NCI-H146 treated with DMSO at 0.1 percent for 48 hours (cell line): ENCODE measurements around the gene IPO5.

Source experiments
- DNase-seq: peaks from one replicate; lab custom pipeline; 2025; ENCODE audit not compliant: unreplicated experiment; lab: John Stamatoyannopoulos, UW

IPO5 gene

GRCh38 chr13:97953376-97953970 lies at the start of gene IPO5:
IPO5 (plus strand) TSS chr13:97953675; CDS start chr13:97976697, 23,022 bp downstream.
- DNase-seq, result no peak

- DNase-seq, result no peak
Measured at GRCh38 chr13:97904059-97904458, 49.4 kb upstream of the IPO5 start.

GRCh38 chr13:97905517-97905916 lies 48.0 kb upstream of the IPO5 start:
- no peak for DNase-seq

GRCh38 chr13:97911311-97912138 lies 42.0 kb upstream of the IPO5 start:
- peak; percentile 6 for DNase-seq

- no peak for DNase-seq
Measured at GRCh38 chr13:97912139-97912535, 41.3 kb upstream of the IPO5 start.

- DNase-seq, result no peak
Measured at GRCh38 chr13:97913206-97913605, 40.3 kb upstream of the IPO5 start.

- DNase-seq, result no peak
Measured at GRCh38 chr13:97914540-97914939, 38.9 kb upstream of the IPO5 start.

- DNase-seq, result no peak
Measured at GRCh38 chr13:97921176-97921816, 32.2 kb upstream of the IPO5 start.

GRCh38 chr13:97928301-97928700 lies 25.2 kb upstream of the IPO5 start:
- DNase-seq, result no peak

GRCh38 chr13:97932036-97932435 lies 21.4 kb upstream of the IPO5 start:
- DNase-seq, result no peak

- no peak for DNase-seq
Measured at GRCh38 chr13:97932647-97933046, 20.8 kb upstream of the IPO5 start.

- DNase-seq, result no peak
Measured at GRCh38 chr13:97933776-97934175, 19.7 kb upstream of the IPO5 start.

- no peak for DNase-seq
Measured at GRCh38 chr13:97934590-97934989, 18.9 kb upstream of the IPO5 start.

- no peak for DNase-seq
Measured at GRCh38 chr13:97935071-97935470, 18.4 kb upstream of the IPO5 start.

GRCh38 chr13:97936036-97936435 lies 17.4 kb upstream of the IPO5 start:
- no peak for DNase-seq

GRCh38 chr13:97938706-97939475 lies 14.6 kb upstream of the IPO5 start:
- DNase-seq, result no peak

GRCh38 chr13:97944396-97945029 lies 9.0 kb upstream of the IPO5 start:
- no peak for DNase-seq

- no peak for DNase-seq
Measured at GRCh38 chr13:97945342-97945741, 8.1 kb upstream of the IPO5 start.

GRCh38 chr13:97945792-97946419 lies 7.6 kb upstream of the IPO5 start:
- DNase-seq, result no peak

- no peak for DNase-seq
Measured at GRCh38 chr13:97946951-97947588, 6.4 kb upstream of the IPO5 start.
